ENCODE results near the gene PSTPIP1. TPM values are rescaled to one million over a fixed set of nuclear protein-coding genes. Genes with fewer than 3 reads are reported as not detected.

PSTPIP1 gene
- total and polyA plus RNA-seq, 9 of the 15 experiments (the other 6 are each of a cell fraction or from before 2014, with no cell fraction given) = not detected

GRCh38 chr15:77064539-77065308 lies 69.8 kb downstream of the PSTPIP1 start (continued):
- TF ChIP-seq CAMTA2 (CRISPR knock-in tag; conservative IDR thresholded peaks at IDR 0.05) = no peak
- no peak for TF ChIP-seq ZNF696 (CRISPR knock-in tag; conservative IDR thresholded peaks at IDR 0.05)
- peak; percentile 53; the same call in 1 of the 2 replicates for TF ChIP-seq TEAD4 (IDR thresholded peaks at IDR 0.05; ENCODE audit: low read length)
- TF ChIP-seq TEAD4 (CRISPR knock-in tag; IDR thresholded peaks at IDR 0.05; ENCODE audit: borderline replicate concordance) = no peak
- no peak for TF ChIP-seq SMARCB1 (IDR thresholded peaks at IDR 0.05; ENCODE audit: insufficient read length, low read depth)
- TF ChIP-seq ZNF589 (CRISPR knock-in tag; IDR thresholded peaks at IDR 0.05; ENCODE audit: low read depth) = 0 out of 2 replicates have a peak, but pooled peaks have one; percentile 33
- TF ChIP-seq, protein P1, sequence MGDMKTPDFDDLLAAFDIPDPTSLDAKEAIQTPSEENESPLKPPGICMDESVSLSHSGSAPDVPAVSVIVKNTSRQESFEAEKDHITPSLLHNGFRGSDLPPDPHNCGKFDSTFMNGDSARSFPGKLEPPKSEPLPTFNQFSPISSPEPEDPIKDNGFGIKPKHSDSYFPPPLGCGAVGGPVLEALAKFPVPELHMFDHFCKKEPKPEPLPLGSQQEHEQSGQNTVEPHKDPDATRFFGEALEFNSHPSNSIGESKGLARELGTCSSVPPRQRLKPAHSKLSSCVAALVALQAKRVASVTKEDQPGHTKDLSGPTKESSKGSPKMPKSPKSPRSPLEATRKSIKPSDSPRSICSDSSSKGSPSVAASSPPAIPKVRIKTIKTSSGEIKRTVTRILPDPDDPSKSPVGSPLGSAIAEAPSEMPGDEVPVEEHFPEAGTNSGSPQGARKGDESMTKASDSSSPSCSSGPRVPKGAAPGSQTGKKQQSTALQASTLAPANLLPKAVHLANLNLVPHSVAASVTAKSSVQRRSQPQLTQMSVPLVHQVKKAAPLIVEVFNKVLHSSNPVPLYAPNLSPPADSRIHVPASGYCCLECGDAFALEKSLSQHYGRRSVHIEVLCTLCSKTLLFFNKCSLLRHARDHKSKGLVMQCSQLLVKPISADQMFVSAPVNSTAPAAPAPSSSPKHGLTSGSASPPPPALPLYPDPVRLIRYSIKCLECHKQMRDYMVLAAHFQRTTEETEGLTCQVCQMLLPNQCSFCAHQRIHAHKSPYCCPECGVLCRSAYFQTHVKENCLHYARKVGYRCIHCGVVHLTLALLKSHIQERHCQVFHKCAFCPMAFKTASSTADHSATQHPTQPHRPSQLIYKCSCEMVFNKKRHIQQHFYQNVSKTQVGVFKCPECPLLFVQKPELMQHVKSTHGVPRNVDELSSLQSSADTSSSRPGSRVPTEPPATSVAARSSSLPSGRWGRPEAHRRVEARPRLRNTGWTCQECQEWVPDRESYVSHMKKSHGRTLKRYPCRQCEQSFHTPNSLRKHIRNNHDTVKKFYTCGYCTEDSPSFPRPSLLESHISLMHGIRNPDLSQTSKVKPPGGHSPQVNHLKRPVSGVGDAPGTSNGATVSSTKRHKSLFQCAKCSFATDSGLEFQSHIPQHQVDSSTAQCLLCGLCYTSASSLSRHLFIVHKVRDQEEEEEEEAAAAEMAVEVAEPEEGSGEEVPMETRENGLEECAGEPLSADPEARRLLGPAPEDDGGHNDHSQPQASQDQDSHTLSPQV (IDR thresholded peaks at IDR 0.05) = 0 out of 2 replicates have a peak, but pooled peaks have one; percentile 28
- no peak for TF ChIP-seq SMAD4 (CRISPR knock-in tag; conservative IDR thresholded peaks at IDR 0.05)
- no peak for TF ChIP-seq RFX5 (IDR thresholded peaks at IDR 0.05; ENCODE audit: low read depth, low read length)
- TF ChIP-seq, protein P2, sequence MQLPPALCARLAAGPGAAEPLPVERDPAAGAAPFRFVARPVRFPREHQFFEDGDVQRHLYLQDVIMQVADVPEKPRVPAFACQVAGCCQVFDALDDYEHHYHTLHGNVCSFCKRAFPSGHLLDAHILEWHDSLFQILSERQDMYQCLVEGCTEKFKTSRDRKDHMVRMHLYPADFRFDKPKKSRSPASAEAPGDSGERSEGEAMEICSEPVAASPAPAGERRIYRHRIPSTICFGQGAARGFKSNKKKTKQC (CRISPR knock-in tag; IDR thresholded peaks at IDR 0.05) = no peak
- TF ChIP-seq MITF (IDR thresholded peaks at IDR 0.05) = no peak
- no peak for TF ChIP-seq RBM25 (IDR thresholded peaks at IDR 0.05; ENCODE audit: low read depth, low read length, severe bottlenecking)
- TF ChIP-seq RBM17 (IDR thresholded peaks at IDR 0.05; ENCODE audit: borderline replicate concordance, low read depth, low read length) = no peak
- TF ChIP-seq, protein P3, sequence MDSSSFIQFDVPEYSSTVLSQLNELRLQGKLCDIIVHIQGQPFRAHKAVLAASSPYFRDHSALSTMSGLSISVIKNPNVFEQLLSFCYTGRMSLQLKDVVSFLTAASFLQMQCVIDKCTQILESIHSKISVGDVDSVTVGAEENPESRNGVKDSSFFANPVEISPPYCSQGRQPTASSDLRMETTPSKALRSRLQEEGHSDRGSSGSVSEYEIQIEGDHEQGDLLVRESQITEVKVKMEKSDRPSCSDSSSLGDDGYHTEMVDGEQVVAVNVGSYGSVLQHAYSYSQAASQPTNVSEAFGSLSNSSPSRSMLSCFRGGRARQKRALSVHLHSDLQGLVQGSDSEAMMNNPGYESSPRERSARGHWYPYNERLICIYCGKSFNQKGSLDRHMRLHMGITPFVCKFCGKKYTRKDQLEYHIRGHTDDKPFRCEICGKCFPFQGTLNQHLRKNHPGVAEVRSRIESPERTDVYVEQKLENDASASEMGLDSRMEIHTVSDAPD (CRISPR knock-in tag; IDR thresholded peaks at IDR 0.05) = no peak
- no peak for TF ChIP-seq TRIM24 (IDR thresholded peaks at IDR 0.05)
- TF ChIP-seq MLX (CRISPR knock-in tag; conservative IDR thresholded peaks at IDR 0.05) = no peak
- TF ChIP-seq RBFOX2 (IDR thresholded peaks at IDR 0.05; ENCODE audit: low read depth, low read length) = no peak
- no peak for TF ChIP-seq HSF4 (CRISPR knock-in tag; IDR thresholded peaks at IDR 0.05; ENCODE audit: borderline replicate concordance)
- no peak for TF ChIP-seq NR1H2 (CRISPR knock-in tag; IDR thresholded peaks at IDR 0.05)
- peak; percentile 57 for TF ChIP-seq GABPA (tag; conservative IDR thresholded peaks at IDR 0.05; ENCODE audit: low read depth)

Measured in K562 (cell line).